CD4-positive, alpha-beta T cell treated with Interleukin-17A for 4 hours (primary cell): ENCODE results near the gene ARL15.

Experiments used
- DNase-seq: peaks from one replicate; pipeline ENCODE4 v3.0.0-alpha.2; 2020; ENCODE audit warnings: mixed read lengths

The ARL15 gene

DNA sequence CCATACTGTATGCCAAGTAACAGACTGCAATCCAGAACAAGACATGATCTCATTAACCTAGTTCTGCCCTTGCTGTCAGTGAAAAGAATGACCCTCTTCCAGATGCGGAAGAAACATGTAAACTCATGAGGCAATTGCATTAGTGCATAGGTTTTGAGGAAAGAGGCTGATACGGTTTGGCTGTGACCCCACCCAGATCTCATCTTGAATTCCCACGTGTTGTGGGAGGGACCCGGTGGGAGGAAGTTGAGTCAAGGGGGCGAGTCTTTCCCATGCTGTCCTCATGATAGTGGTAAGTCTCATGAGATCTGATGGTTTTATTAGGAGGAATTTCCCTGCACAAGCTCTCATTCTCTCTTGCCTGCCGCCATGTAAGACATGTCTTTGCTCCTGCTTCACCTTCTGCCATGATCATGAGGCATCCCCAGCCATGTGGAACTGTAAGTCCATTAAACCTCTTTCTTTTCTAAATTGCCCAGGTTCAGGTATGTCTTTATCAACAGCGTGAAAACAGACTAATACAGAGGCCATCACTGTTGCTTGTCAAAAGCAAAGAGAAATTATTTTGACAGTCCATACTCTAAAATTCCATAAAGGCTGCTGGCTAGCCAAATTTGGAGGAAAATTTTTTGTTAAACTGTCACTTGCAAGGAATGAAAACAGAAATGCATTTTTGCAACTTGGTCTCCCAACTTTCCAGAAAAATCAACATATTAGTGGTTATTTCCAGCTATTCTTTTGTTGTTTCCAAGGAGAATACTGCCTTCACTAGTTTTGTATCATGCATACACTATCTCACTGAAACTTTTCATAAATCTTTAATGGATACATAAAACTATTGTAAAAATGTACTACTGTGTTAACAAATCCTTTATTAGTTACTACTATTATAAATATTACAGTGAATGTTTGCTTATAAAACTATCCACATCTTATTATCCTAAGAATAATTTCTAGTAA lies 3.2 kb upstream of the ARL15 start:
- DNase-seq: no peak

- no peak for DNase-seq
These were observed 2.1 kb upstream of the ARL15 start for GRCh38 chr5:54312499-54312898.

- peak; percentile 5 for DNase-seq
These were observed 854 bp upstream of the ARL15 start for GRCh38 chr5:54311176-54311677.

GRCh38 chr5:54309691-54310432 lies 511 bp downstream of the ARL15 start:
- DNase-seq: peak; percentile 56

- peak; percentile 4 for DNase-seq
These were observed 1.1 kb downstream of the ARL15 start for GRCh38 chr5:54309276-54309675.

DNA sequence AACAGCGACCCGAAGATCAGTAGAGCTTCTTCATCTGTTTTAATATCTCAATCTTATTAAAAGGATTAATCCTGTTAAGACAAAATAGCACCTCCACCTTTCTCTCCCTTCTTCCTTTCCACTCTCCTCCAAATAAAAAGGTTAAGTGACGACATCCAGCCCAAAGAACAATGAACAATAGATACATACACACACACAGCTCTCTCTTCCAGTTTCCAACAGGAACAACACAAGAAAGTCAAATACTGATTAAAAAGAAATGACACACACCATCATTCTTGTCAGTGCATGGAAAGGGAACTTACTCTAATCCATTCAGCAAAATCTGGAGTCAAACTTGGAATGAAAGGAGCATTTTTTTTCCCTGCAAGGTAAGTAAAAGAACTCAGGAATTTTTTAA lies 2.8 kb downstream of the ARL15 start:
- no peak for DNase-seq

DNA sequence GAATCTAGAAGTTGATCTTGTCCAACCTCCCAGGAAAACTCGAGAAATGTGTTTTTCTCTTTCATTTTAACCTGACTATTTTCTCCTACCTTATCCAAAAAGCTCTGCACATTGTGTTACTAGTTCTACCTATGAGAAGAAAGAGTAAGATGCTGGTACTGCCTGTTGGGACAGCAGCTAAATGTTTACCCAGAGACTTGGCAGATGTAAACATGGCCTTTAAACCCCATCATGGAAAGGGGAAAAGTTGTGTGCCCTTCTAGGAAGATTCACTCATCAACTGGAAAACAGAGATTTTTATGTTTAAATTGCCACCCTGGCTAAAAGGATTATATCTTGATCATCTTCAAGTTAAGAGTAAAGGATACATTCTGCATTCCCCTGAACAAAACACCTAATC lies 3.5 kb downstream of the ARL15 start:
- DNase-seq: no peak

- DNase-seq: no peak
These were observed 4.6 kb downstream of the ARL15 start for GRCh38 chr5:54305737-54306136.

DNA sequence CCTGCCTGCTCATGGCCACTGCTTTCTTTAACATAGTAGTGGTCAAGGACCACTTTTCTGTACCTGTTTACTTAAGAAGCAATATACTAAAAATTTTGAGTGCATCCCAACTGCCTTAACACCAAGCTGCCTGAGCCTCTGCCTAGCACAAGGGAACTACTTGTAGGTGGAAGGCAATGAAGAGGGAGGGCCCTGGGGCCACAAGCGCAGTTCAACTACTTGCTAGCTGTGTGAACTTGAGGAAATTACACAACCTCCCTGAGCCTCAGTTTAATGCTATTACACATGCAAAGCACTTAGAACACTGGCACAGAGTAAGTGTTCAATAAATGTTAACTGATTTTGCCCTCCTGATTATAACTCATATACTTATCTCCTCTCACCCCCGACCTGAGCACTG lies 6.3 kb downstream of the ARL15 start:
- no peak for DNase-seq

DNA sequence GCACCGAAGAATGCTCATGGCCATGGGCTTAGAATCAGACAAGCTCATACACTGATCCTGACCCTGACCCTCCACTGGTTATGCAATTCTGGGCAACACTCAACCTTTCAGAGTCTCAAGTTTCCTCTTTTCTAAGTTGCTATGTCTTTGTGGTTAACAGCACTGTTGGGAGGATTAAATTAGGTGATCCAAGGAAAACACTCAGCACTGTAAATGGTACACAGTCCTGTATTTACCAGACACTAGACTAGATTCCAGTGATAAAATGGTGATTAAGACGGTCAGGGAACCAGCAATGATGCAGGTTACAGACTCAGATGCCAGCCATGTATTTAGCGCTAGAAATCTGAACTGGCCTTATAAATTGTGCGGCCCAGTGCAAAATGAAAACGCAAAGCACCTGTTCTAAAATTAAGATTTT lies 8.1 kb downstream of the ARL15 start:
- DNase-seq: no peak

DNA sequence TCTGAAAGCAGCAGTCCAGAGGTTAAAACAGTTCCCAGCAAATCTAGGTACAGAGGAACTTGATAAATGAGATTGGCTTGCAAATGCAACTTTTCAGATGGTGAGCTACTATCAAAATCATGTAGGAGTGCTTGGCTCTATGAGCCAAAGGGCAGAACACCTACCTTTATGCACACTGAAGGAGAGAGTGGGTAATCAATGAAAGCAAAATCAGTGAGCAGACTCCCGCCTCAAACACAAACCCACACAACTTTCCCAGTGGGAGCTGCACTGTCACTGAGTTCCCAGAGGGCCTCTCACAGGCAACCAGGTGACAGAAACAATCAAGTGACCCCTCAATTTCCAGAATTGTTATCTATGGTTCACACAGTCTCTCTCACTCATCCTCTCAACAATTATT lies 8.5 kb downstream of the ARL15 start:
- DNase-seq: no peak

- DNase-seq: no peak
These were observed 9.2 kb downstream of the ARL15 start for GRCh38 chr5:54301220-54301619.

GRCh38 chr5:54298947-54299346 lies 11.4 kb downstream of the ARL15 start:
- DNase-seq: no peak

- DNase-seq: no peak
These were observed 14.0 kb downstream of the ARL15 start for GRCh38 chr5:54296386-54296785.

DNA sequence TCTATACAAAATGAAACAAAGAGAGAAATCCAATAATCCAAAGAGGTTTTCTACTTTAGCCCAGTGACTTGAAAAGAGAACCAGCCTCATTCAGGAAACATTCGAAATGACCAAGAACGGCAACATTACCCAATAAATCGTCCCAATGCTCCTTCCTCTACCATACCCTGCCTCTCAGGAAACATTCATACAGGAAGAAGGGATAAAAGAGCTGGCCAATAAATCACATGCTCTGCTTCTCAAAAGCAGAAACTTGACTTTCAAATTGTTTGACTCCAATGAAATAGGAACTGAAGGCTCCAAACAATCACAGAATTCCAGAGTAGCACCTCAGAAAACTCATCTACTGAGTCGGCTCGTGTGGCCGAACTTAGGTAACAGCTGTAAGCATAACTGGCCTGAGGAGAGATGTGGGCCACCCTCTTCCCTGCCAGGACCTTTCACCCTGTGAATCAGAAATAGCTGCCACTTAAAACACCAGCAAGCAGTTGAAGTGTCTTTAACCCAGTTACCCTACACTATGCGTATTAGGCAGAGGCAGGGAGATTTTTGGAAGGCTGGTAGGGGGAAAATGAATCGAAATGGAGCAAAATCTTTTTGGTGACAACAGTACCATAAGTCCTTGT lies 14.6 kb downstream of the ARL15 start:
- no peak for DNase-seq

- DNase-seq: no peak
These were observed 16.2 kb downstream of the ARL15 start for GRCh38 chr5:54294097-54294667.

- no peak for DNase-seq
These were observed 17.5 kb downstream of the ARL15 start for GRCh38 chr5:54292866-54293265.

DNA sequence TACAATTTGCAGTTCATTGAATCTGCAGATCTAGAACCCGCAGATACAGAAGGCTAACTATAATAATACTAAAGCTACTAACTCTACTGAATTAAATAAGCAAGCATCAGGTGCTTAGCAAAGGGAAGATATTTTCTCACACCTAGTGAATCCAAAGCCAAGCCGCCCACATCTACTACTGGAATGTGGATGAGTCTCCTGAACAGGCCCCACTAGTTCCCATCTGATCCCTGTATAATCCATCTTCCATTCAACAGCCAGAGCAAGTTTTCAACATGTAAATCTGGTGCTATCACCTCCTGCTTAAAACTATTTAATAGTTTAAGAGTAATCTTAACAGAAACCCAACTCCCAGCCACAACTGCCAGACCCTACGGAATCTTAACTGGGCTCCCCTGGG lies 18.9 kb downstream of the ARL15 start:
- DNase-seq: no peak

DNA sequence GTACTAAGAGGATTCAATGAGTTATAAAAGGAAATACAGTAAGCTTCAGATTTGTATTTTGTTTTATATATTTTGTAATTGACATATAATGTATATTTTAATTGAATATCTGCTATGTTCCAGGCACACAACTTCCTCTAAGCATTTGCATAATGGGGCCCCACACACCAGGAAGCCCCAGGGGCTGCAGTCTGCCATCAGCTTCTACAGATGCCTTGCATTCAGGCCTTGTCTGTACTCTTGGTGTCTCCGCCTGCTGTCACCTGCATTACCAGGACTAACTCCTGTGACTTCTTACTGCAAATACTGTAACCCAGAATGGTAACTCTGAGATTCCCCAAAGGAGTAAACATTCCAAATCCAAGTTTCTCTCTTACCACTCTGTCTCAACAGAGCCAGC lies 20.6 kb downstream of the ARL15 start:
- no peak for DNase-seq

- no peak for DNase-seq
These were observed 21.7 kb downstream of the ARL15 start for GRCh38 chr5:54288568-54289217.

- DNase-seq: no peak
These were observed 24.7 kb downstream of the ARL15 start for GRCh38 chr5:54285686-54286085.

DNA sequence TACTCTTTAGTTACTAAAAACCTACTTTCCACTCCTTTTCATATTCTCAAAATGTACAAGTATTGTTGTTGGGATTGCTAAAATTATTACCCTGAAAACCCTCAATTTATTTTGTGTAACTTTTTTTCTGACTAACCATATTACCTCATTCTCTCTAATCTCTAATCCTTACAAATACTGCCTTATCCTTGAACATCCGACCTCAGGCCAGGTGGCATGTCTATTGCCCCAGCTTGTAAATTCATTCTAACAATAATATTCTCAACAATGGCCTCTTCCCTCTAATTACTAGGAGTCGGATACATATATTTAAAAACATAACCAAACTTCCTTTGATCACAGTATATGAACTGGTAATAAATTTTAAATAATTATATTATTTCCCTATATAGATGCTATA lies 25.8 kb downstream of the ARL15 start:
- DNase-seq: no peak

DNA sequence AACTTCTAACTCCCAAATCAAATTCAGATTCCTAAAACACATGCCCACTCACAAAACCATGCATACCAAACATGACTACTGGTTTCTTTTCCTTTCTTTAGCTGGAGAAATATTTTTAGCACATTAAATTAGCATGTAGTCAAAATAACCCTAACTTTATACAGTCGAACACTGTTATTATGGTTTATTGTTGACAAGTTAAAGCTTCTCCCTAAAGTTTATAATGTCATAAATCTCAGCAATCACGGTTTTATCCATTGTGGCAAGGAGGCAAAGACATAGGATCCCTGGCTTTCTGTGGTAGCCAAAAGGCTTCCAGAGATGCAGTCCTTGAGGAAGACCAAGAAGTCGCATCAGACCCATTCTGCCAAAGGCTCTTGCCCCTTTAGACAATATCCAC lies 27.5 kb downstream of the ARL15 start:
- DNase-seq: no peak
